ENCODE data around the gene ADAMTS15. TPM values are rescaled to one million over a fixed set of nuclear protein-coding genes. Genes with fewer than 3 reads are reported as not detected.

The ADAMTS15 gene
- total and polyA plus RNA-seq, 2 donors (not counting 3 experiments of a cell fraction or from before 2014, with no cell fraction given) = 0.08 TPM; not detected in 1

DNA sequence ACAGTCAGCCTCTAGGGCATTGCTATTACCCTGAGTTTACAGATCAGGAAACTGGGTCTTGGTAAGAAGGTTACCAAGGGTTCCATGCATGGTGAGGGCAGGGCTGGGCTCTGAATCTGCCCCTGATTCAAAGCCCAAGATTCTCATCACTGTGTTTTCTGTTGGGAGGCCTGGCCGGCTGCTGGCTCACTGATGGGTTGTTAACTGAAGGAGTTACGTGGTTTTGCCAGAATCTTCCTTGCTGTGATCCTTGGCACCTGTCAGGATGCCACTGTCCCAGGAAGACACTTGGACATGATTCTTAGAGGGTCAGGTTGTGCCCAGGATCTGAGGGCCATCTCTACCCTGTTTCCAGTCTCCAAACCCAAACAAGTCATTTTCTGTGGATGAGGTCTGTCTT lies 61.5 kb downstream of the ADAMTS15 start:
- ChIA-PET POLR2A (no interaction called here), CTCF (no interaction called here)
- BruUV-seq (replicated peaks) = no TSS peak
- Histone ChIP-seq H3K27me3 (ENCODE audit: control insufficient read depth in 2 of 2, insufficient read depth in 2 of 2, low read length in 2 of 2) (no peaks in the 10 kb centered on the region), H3K36me3 (ENCODE audit: control insufficient read depth in 2 of 2, extremely low read depth in 1 of 2, insufficient read depth in 2 of 2, low read length in 2 of 2) (no peaks in the 10 kb centered on the region), H3K9me1 (replicated peaks; ENCODE audit: control insufficient read depth, extremely low read depth, insufficient read depth, low read length) (no peaks in the 10 kb centered on the region), H3K4me1 (ENCODE audit: control insufficient read depth, extremely low read depth, insufficient read depth, low read length) (no peaks in the 10 kb centered on the region), H3K9me3 (replicated peaks; ENCODE audit: control insufficient read depth, insufficient read depth, low read length) (no peaks in the 10 kb centered on the region), H3K4me3 (replicated peaks in 1 of 3; ENCODE audit: insufficient read depth in 1 of 3, low read depth in 1 of 3, low read length in 3 of 3) (no peak overlapping the region), H3K9ac (replicated peaks; ENCODE audit: extremely low read depth, insufficient read depth, low read length) (no peak overlapping the region), H2AFZ (ENCODE audit: low read depth, low read length) (no peak overlapping the region), H3K4me2 (ENCODE audit: insufficient read depth, low read length) (no peak overlapping the region), H3K79me2 (ENCODE audit: control insufficient read depth, insufficient read depth, low read length) (no peaks in the 10 kb centered on the region), H4K20me1 (replicated peaks; ENCODE audit: control insufficient read depth, extremely low read depth, insufficient read depth, low read length) (no peaks in the 10 kb centered on the region), H3K27ac (ENCODE audit: insufficient read depth, low read depth, low read length) (no peak overlapping the region)
- TF ChIP-seq, protein P1, sequence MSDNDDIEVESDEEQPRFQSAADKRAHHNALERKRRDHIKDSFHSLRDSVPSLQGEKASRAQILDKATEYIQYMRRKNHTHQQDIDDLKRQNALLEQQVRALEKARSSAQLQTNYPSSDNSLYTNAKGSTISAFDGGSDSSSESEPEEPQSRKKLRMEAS (IDR thresholded peaks at IDR 0.05; ENCODE audit: insufficient read depth, insufficient read length) = no peak
- TF ChIP-seq POLR2A (IDR thresholded peaks at IDR 0.05; ENCODE audit: low read depth, low read length) (no peak), EZH2 (IDR thresholded peaks at IDR 0.05; ENCODE audit: borderline replicate concordance, low read depth, low read length, severe bottlenecking) (no peak)
- TF ChIP-seq, protein P2, sequence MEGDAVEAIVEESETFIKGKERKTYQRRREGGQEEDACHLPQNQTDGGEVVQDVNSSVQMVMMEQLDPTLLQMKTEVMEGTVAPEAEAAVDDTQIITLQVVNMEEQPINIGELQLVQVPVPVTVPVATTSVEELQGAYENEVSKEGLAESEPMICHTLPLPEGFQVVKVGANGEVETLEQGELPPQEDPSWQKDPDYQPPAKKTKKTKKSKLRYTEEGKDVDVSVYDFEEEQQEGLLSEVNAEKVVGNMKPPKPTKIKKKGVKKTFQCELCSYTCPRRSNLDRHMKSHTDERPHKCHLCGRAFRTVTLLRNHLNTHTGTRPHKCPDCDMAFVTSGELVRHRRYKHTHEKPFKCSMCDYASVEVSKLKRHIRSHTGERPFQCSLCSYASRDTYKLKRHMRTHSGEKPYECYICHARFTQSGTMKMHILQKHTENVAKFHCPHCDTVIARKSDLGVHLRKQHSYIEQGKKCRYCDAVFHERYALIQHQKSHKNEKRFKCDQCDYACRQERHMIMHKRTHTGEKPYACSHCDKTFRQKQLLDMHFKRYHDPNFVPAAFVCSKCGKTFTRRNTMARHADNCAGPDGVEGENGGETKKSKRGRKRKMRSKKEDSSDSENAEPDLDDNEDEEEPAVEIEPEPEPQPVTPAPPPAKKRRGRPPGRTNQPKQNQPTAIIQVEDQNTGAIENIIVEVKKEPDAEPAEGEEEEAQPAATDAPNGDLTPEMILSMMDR (IDR thresholded peaks at IDR 0.05; ENCODE audit: extremely low read depth in 1 of 2, insufficient read depth in 1 of 2, low read depth in 1 of 2, low read length in 2 of 2) = no peak
- DNase-seq (ENCODE audit: low read depth, low spot score) = no peak
- no peak for FAIRE-seq
- intact Hi-C loops (cut with micrococcal nuclease) = no loop called here
- dilution Hi-C loops (cut with MboI; ENCODE audit: extremely low pct_ligation_motif_present, low sequenced_read_pairs) = no loop called here

DNA sequence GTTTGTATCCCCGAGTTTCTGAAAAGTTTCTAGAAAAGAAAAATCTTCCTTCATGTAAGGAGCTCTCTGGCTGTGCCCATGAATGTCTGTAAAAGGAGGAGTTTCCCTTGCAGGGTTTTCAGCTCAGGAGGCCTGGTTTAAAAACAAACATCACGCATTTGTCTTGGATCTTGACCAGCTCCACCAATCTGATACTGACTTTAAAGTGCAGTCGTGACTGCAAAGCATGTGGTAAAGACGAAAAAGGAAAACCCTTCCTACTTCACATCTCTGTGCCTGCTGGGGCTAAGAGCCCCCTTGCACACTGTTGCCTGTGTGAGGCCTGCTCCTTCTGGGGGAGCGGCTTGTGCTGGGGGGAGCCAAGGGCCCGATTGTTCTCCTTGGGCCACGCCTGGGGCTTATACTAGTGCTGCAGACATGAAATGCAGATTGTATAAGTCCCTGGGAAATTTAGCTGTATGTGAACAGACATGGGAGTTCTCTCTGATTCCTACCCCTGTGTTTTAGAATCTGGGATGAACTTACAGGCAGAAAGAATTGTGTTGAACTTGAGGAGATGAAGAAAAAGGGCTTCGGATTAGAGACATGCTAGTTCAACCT lies 62.1 kb downstream of the ADAMTS15 start:
- FAIRE-seq (no peak), DNase-seq (ENCODE audit: low read depth, low spot score) (peak; percentile 31)
- no peak overlapping the region for H2AFZ ChIP-seq (ENCODE audit: low read depth, low read length)
- H3K27ac ChIP-seq (ENCODE audit: insufficient read depth, low read depth, low read length) = no peak overlapping the region
- no peaks in the 10 kb centered on the region for H3K79me2 ChIP-seq (ENCODE audit: control insufficient read depth, insufficient read depth, low read length)
- no peaks in the 10 kb centered on the region for H3K4me1 ChIP-seq (ENCODE audit: control insufficient read depth, extremely low read depth, insufficient read depth, low read length)
- dilution Hi-C loops (cut with MboI; ENCODE audit: extremely low pct_ligation_motif_present, low sequenced_read_pairs) (no loop called here), intact Hi-C loops (cut with micrococcal nuclease) (no loop called here)
- no peaks in the 10 kb centered on the region for H4K20me1 ChIP-seq (replicated peaks; ENCODE audit: control insufficient read depth, extremely low read depth, insufficient read depth, low read length)
- no peak overlapping the region for H3K4me2 ChIP-seq (ENCODE audit: insufficient read depth, low read length)
- H3K27me3 ChIP-seq (ENCODE audit: control insufficient read depth in 2 of 2, insufficient read depth in 2 of 2, low read length in 2 of 2) = no peaks in the 10 kb centered on the region
- H3K9me3 ChIP-seq (replicated peaks; ENCODE audit: control insufficient read depth, insufficient read depth, low read length) = no peaks in the 10 kb centered on the region
- BruUV-seq (replicated peaks) = no TSS peak
- ChIA-PET CTCF (interaction anchor here (1.2 kb wide), 1 partner anchor 20 kb away, joined by 3 read pairs; no protein-coding TSS in a partner anchor), POLR2A (no interaction called here)
- H3K9me1 ChIP-seq (replicated peaks; ENCODE audit: control insufficient read depth, extremely low read depth, insufficient read depth, low read length) = no peaks in the 10 kb centered on the region
- H3K36me3 ChIP-seq (ENCODE audit: control insufficient read depth in 2 of 2, extremely low read depth in 1 of 2, insufficient read depth in 2 of 2, low read length in 2 of 2) = no peaks in the 10 kb centered on the region
- no peak for TF ChIP-seq EZH2 (IDR thresholded peaks at IDR 0.05; ENCODE audit: borderline replicate concordance, low read depth, low read length, severe bottlenecking)
- TF ChIP-seq MYC (IDR thresholded peaks at IDR 0.05; ENCODE audit: low read depth, low read length) = no peak
- TF ChIP-seq, protein P2 (IDR thresholded peaks at IDR 0.05; ENCODE audit: extremely low read depth in 1 of 2, insufficient read depth in 1 of 2, low read depth in 1 of 2, low read length in 2 of 2) = no peak
- no peak for TF ChIP-seq JUN (IDR thresholded peaks at IDR 0.05; ENCODE audit: borderline replicate concordance, insufficient read depth, insufficient read length, low read depth)
- TF ChIP-seq GATA2 (IDR thresholded peaks at IDR 0.05; ENCODE audit: insufficient read depth, insufficient read length, low read depth, low read length) = no peak
- no peak for TF ChIP-seq POLR2A (IDR thresholded peaks at IDR 0.05; ENCODE audit: low read depth, low read length)
- TF ChIP-seq FOS (IDR thresholded peaks at IDR 0.05; ENCODE audit: borderline replicate concordance, insufficient read depth, low read length) = no peak
- TF ChIP-seq, protein P1 (IDR thresholded peaks at IDR 0.05; ENCODE audit: insufficient read depth, insufficient read length) = no peak
- no peak for TF ChIP-seq POLR2AphosphoS5 (IDR thresholded peaks at IDR 0.05; ENCODE audit: insufficient read depth, low read depth, low read length)
- H3K4me3 ChIP-seq (replicated peaks in 1 of 3; ENCODE audit: insufficient read depth in 1 of 3, low read depth in 1 of 3, low read length in 3 of 3) = no peak overlapping the region
- H3K9ac ChIP-seq (replicated peaks; ENCODE audit: extremely low read depth, insufficient read depth, low read length) = no peak overlapping the region

Data from endothelial cell of umbilical vein (primary cell).